GM21825 (cell line): ENCODE results near the gene HAP1.
"Not testable (repeated sequence)": the region's sequence is repeated elsewhere in the genome, so short reads cannot be mapped to it uniquely, and the experiment has no call there.

Experiments used
- ATAC-seq: cut with Tn5 transposase; IDR thresholded peaks from one replicate; pipeline ENCODE4 v1.9.1; 2021; ENCODE audit warnings: mild to moderate bottlenecking, moderate library complexity; ENCODE audit not compliant: unreplicated experiment

Gene HAP1

GRCh38 chr17:41734139-41734948 is at the start of gene HAP1:
HAP1 (minus strand) TSS chr17:41734643; CDS start chr17:41734634, 9 bp downstream.
- no peak for ATAC-seq

GRCh38 chr17:41782142-41782541 is 47.7 kb upstream of the HAP1 start:
- no peak for ATAC-seq

- ATAC-seq = no peak
These were observed 47.1 kb upstream of the HAP1 start for GRCh38 chr17:41781404-41782110.

- ATAC-seq = no peak
These were observed 45.5 kb upstream of the HAP1 start for GRCh38 chr17:41779954-41780353.

GRCh38 chr17:41777574-41778188 is 43.2 kb upstream of the HAP1 start:
- ATAC-seq = no peak

GRCh38 chr17:41777157-41777573 is 42.7 kb upstream of the HAP1 start:
- ATAC-seq = no peak

- not testable (repeated sequence) for ATAC-seq
These were observed 41.9 kb upstream of the HAP1 start for GRCh38 chr17:41776262-41776900.

GRCh38 chr17:41775394-41776226 is 41.2 kb upstream of the HAP1 start:
- no peak for ATAC-seq

- ATAC-seq = no peak
These were observed 39.3 kb upstream of the HAP1 start for GRCh38 chr17:41773731-41774193.

- ATAC-seq = no peak
These were observed 38.7 kb upstream of the HAP1 start for GRCh38 chr17:41773190-41773588.

GRCh38 chr17:41772586-41773189 is 38.2 kb upstream of the HAP1 start:
- no peak for ATAC-seq

GRCh38 chr17:41772218-41772585 is 37.8 kb upstream of the HAP1 start:
- no peak for ATAC-seq

- ATAC-seq = no peak
These were observed 37.2 kb upstream of the HAP1 start for GRCh38 chr17:41771389-41772206.

- no peak for ATAC-seq
These were observed 35.5 kb upstream of the HAP1 start for GRCh38 chr17:41769985-41770384.

- no peak for ATAC-seq
These were observed 35.0 kb upstream of the HAP1 start for GRCh38 chr17:41769346-41769862.

- no peak for ATAC-seq
These were observed 34.3 kb upstream of the HAP1 start for GRCh38 chr17:41768682-41769288.

GRCh38 chr17:41767324-41768042 is 33.0 kb upstream of the HAP1 start:
- no peak for ATAC-seq

GRCh38 chr17:41766135-41766534 is 31.7 kb upstream of the HAP1 start:
- ATAC-seq = no peak
